Measurements from ENCODE around the gene SLC25A6. TPM values are rescaled to one million over a fixed set of nuclear protein-coding genes. Genes with fewer than 3 reads are reported as not detected.

SLC25A6 gene
- polyA plus RNA-seq, 1 donor from 2014 or later = 184 TPM

GRCh38 chrX:1389181-1389992 lies 2.5 kb downstream of the SLC25A6 start:
- H4K20me1 ChIP-seq (ENCODE audit: insufficient read depth) = no peaks in the 10 kb centered on the region
- H3K4me3 ChIP-seq (ENCODE audit: low read length) = no peak overlapping the region
- H3K27ac ChIP-seq (ENCODE audit: low read length) = no peak overlapping the region

GRCh38 chrX:1388651-1389050 lies 3.3 kb downstream of the SLC25A6 start:
- no peaks in the 10 kb centered on the region for H3K27me3 ChIP-seq (ENCODE audit: insufficient read depth, low read depth, low read length)
- H3K4me2 ChIP-seq (ENCODE audit: low read length) = no peak overlapping the region
- H4K20me1 ChIP-seq (ENCODE audit: insufficient read depth) = no peaks in the 10 kb centered on the region
- no peaks in the 10 kb centered on the region for H3F3A ChIP-seq (ENCODE audit: insufficient read depth, low read length, poor library complexity, severe bottlenecking)
- H3K4me3 ChIP-seq (ENCODE audit: low read length) = no peak overlapping the region
- peaks cover 27% of the 10 kb centered on the region for H3K79me2 ChIP-seq (replicated peaks; ENCODE audit: insufficient read depth, low read length)
- no peak overlapping the region for H3K9ac ChIP-seq (ENCODE audit: low read length)
- no peak overlapping the region for H2AFZ ChIP-seq (ENCODE audit: low read depth, low read length)
- H3K27ac ChIP-seq (ENCODE audit: low read length) = no peak overlapping the region
- H3K9me3 ChIP-seq (ENCODE audit: low read length) = no peaks in the 10 kb centered on the region
- no peaks in the 10 kb centered on the region for H3K9me2 ChIP-seq (ENCODE audit: insufficient read depth, low read length)
- no peaks in the 10 kb centered on the region for H3K36me3 ChIP-seq (ENCODE audit: insufficient read depth, low read length)
- no peak for TF ChIP-seq RAD21 (conservative IDR thresholded peaks at IDR 0.05)
- no peak for TF ChIP-seq EZH2 (IDR thresholded peaks at IDR 0.05; ENCODE audit: borderline replicate concordance, insufficient read depth, low read length, poor library complexity, severe bottlenecking)
- no peak for TF ChIP-seq TAF1 (IDR thresholded peaks at IDR 0.05; ENCODE audit: low read depth)
- no peak for TF ChIP-seq POLR2AphosphoS5 (IDR thresholded peaks at IDR 0.05)
- no peak for TF ChIP-seq CTCF (IDR thresholded peaks at IDR 0.05; ENCODE audit: poor library complexity, severe bottlenecking)
- no peak for TF ChIP-seq MXI1 (conservative IDR thresholded peaks at IDR 0.05; ENCODE audit: poor library complexity, severe bottlenecking)
- TF ChIP-seq SMC3 (conservative IDR thresholded peaks at IDR 0.05; ENCODE audit: poor library complexity) = no peak
- TF ChIP-seq EP300 (conservative IDR thresholded peaks at IDR 0.05; ENCODE audit: poor library complexity, severe bottlenecking) = no peak

More at GRCh38 chrX:1389181-1389992, 2.5 kb downstream of the SLC25A6 start:
- H2AFZ ChIP-seq (ENCODE audit: low read depth, low read length) = no peak overlapping the region
- H3K79me2 ChIP-seq (replicated peaks; ENCODE audit: insufficient read depth, low read length) = peaks cover 34% of the 10 kb centered on the region
- no peaks in the 10 kb centered on the region for H3K36me3 ChIP-seq (ENCODE audit: insufficient read depth, low read length)
- H3K9me3 ChIP-seq (ENCODE audit: low read length) = no peaks in the 10 kb centered on the region
- H3K9me2 ChIP-seq (ENCODE audit: insufficient read depth, low read length) = no peaks in the 10 kb centered on the region
- TF ChIP-seq MXI1 (conservative IDR thresholded peaks at IDR 0.05; ENCODE audit: poor library complexity, severe bottlenecking) = no peak
- TF ChIP-seq EZH2 (IDR thresholded peaks at IDR 0.05; ENCODE audit: borderline replicate concordance, insufficient read depth, low read length, poor library complexity, severe bottlenecking) = no peak
- TF ChIP-seq SMC3 (conservative IDR thresholded peaks at IDR 0.05; ENCODE audit: poor library complexity) = no peak
- no peak for TF ChIP-seq REST (IDR thresholded peaks at IDR 0.05; ENCODE audit: borderline replicate concordance)
- no peak for TF ChIP-seq POLR2AphosphoS5 (IDR thresholded peaks at IDR 0.05)
- TF ChIP-seq EP300 (conservative IDR thresholded peaks at IDR 0.05; ENCODE audit: poor library complexity, severe bottlenecking) = no peak
- no peak for TF ChIP-seq RAD21 (conservative IDR thresholded peaks at IDR 0.05)
- no peak for TF ChIP-seq CTCF (IDR thresholded peaks at IDR 0.05; ENCODE audit: poor library complexity, severe bottlenecking)
- TF ChIP-seq TAF1 (IDR thresholded peaks at IDR 0.05; ENCODE audit: low read depth) = no peak
- no peak overlapping the region for H3K4me2 ChIP-seq (ENCODE audit: low read length)
- H3K27me3 ChIP-seq (ENCODE audit: insufficient read depth, low read depth, low read length) = no peaks in the 10 kb centered on the region
- no peak overlapping the region for H3K9ac ChIP-seq (ENCODE audit: low read length)
- no peaks in the 10 kb centered on the region for H3F3A ChIP-seq (ENCODE audit: insufficient read depth, low read length, poor library complexity, severe bottlenecking)
